Measurements from ENCODE around the gene PCSK1. TPM values are rescaled to one million over a fixed set of nuclear protein-coding genes. Genes with fewer than 3 reads are reported as not detected.

PCSK1 gene
- total and polyA plus RNA-seq, 2 experiments from 2014 or later = not detected

GRCh38 chr5:96354237-96354636, 78.8 kb downstream of the PCSK1 start:
- DNase-seq (ENCODE audit: low read depth in 1 of 2, low spot score in 1 of 2) = no peak
- H3K4me1 ChIP-seq (ENCODE audit: low read depth) = no peaks in the 10 kb centered on the region
- H3K27me3 ChIP-seq = no peaks in the 10 kb centered on the region
- H3K27ac ChIP-seq = no peak overlapping the region
- no peak overlapping the region for H3K4me3 ChIP-seq
- H3K36me3 ChIP-seq = no peaks in the 10 kb centered on the region
- TF ChIP-seq CTCF (IDR thresholded peaks at IDR 0.05; ENCODE audit: low read depth, low read length) = no peak
- H3K9me3 ChIP-seq (ENCODE audit: low read depth) = no peaks in the 10 kb centered on the region

- DNase-seq (ENCODE audit: low read depth in 1 of 2, low spot score in 1 of 2) = no peak
- Histone ChIP-seq H3K4me1 (ENCODE audit: low read depth) (no peaks in the 10 kb centered on the region), H3K36me3 (no peaks in the 10 kb centered on the region), H3K4me3 (no peak overlapping the region), H3K27me3 (no peaks in the 10 kb centered on the region), H3K9me3 (ENCODE audit: low read depth) (no peaks in the 10 kb centered on the region), H3K27ac (no peak overlapping the region)
- no peak for TF ChIP-seq CTCF (IDR thresholded peaks at IDR 0.05; ENCODE audit: low read depth, low read length)
These were observed 79.8 kb downstream of the PCSK1 start for GRCh38 chr5:96353220-96353619.

- Histone ChIP-seq H3K27me3 (no peaks in the 10 kb centered on the region), H3K4me3 (no peak overlapping the region), H3K36me3 (no peaks in the 10 kb centered on the region), H3K9me3 (ENCODE audit: low read depth) (no peaks in the 10 kb centered on the region), H3K27ac (no peak overlapping the region), H3K4me1 (ENCODE audit: low read depth) (no peaks in the 10 kb centered on the region)
- no peak for TF ChIP-seq CTCF (IDR thresholded peaks at IDR 0.05; ENCODE audit: low read depth, low read length)
- peak in 1 of 2 donors; percentile 64 for DNase-seq (ENCODE audit: low read depth in 1 of 2, low spot score in 1 of 2)
These were observed 82.4 kb downstream of the PCSK1 start for GRCh38 chr5:96350678-96351077.

- H3K27me3 ChIP-seq = no peaks in the 10 kb centered on the region
- no peak for TF ChIP-seq CTCF (IDR thresholded peaks at IDR 0.05; ENCODE audit: low read depth, low read length)
These were observed 84.5 kb downstream of the PCSK1 start for GRCh38 chr5:96348536-96348935.

GRCh38 chr5:96347502-96348292, 85.4 kb downstream of the PCSK1 start:
- Histone ChIP-seq H3K9me3 (ENCODE audit: low read depth) (no peaks in the 10 kb centered on the region), H3K27ac (no peak overlapping the region), H3K27me3 (no peaks in the 10 kb centered on the region), H3K36me3 (no peaks in the 10 kb centered on the region), H3K4me3 (no peak overlapping the region), H3K4me1 (ENCODE audit: low read depth) (no peaks in the 10 kb centered on the region)
- DNase-seq (ENCODE audit: low read depth in 1 of 2, low spot score in 1 of 2) = no peak
- TF ChIP-seq CTCF (IDR thresholded peaks at IDR 0.05; ENCODE audit: low read depth, low read length) = no peak

More at GRCh38 chr5:96348536-96348935, 84.5 kb downstream of the PCSK1 start:
- H3K36me3 ChIP-seq = no peaks in the 10 kb centered on the region
- H3K4me3 ChIP-seq = no peak overlapping the region
- H3K9me3 ChIP-seq (ENCODE audit: low read depth) = no peaks in the 10 kb centered on the region
- no peak overlapping the region for H3K27ac ChIP-seq
- no peak for DNase-seq (ENCODE audit: low read depth in 1 of 2, low spot score in 1 of 2)
- H3K4me1 ChIP-seq (ENCODE audit: low read depth) = no peaks in the 10 kb centered on the region
